Type B pancreatic cell (in vitro differentiated cells): ENCODE data around the gene MYLK3. TPM values are rescaled to one million over a fixed set of nuclear protein-coding genes. Genes with fewer than 3 reads are reported as not detected.

ENCODE experiments used
- DNase-seq: peaks from one replicate; pipeline ENCODE4 v3.0.0; 2021; ENCODE audit warnings: mixed read lengths; ENCODE audit not compliant: unreplicated experiment; ENCODE audit errors: extremely low spot score
- H3K27ac Mint-ChIP-seq: 2 replicates; pipeline ENCODE4 v1.8.0; 2021; ENCODE audit warnings: mild to moderate bottlenecking, mixed read lengths
- H3K27me3 Mint-ChIP-seq: 2 replicates; pipeline ENCODE4 v1.8.0; 2021; ENCODE audit warnings: mixed read lengths
- H3K36me3 Mint-ChIP-seq: 2 replicates; pipeline ENCODE4 v1.8.0; 2021; ENCODE audit warnings: mixed read lengths
- H3K4me1 Mint-ChIP-seq: one replicate; pipeline ENCODE4 v1.8.0; 2021; ENCODE audit warnings: mixed read lengths; ENCODE audit not compliant: unreplicated experiment
- H3K4me3 Mint-ChIP-seq: 2 replicates; pipeline ENCODE4 v1.8.0; 2021; ENCODE audit warnings: mild to moderate bottlenecking, mixed read lengths
- H3K9me3 Mint-ChIP-seq: 2 replicates; pipeline ENCODE4 v1.8.0; 2021; ENCODE audit warnings: mixed read lengths
- CTCF ChIP-seq: fragments of 200-600 bp; sonication (generic); conservative IDR thresholded peaks from 2 replicates; pipeline ENCODE4 v1.5.0; 2021; ENCODE audit warnings: antibody characterized with exemption, mild to moderate bottlenecking
- total RNA-seq: library from RNA; stranded (reverse); gene quantifications from 2 replicates; pipeline ENCODE4 v1.2.1, GENCODE V29; 2021; ENCODE audit warnings: low replicate concordance

MYLK3 gene
- total RNA-seq, 1 donor from 2014 or later = 0.82 TPM

GRCh38 chr16:46768809-46769208, 20.7 kb upstream of the MYLK3 start:
- H3K27me3 Mint-ChIP-seq = no peaks in the 10 kb centered on the region
- DNase-seq = no peak
- H3K4me1 Mint-ChIP-seq = no peaks in the 10 kb centered on the region
- no peak overlapping the region for H3K4me3 Mint-ChIP-seq
- TF ChIP-seq CTCF = no peak
- H3K27ac Mint-ChIP-seq = no peak overlapping the region
- no peaks in the 10 kb centered on the region for H3K9me3 Mint-ChIP-seq
- H3K36me3 Mint-ChIP-seq = no peaks in the 10 kb centered on the region

- peaks cover 10% of the 10 kb centered on the region for H3K4me1 Mint-ChIP-seq
- H3K9me3 Mint-ChIP-seq = no peaks in the 10 kb centered on the region
- no peaks in the 10 kb centered on the region for H3K36me3 Mint-ChIP-seq
- no peak overlapping the region for H3K4me3 Mint-ChIP-seq
- H3K27me3 Mint-ChIP-seq = no peaks in the 10 kb centered on the region
- H3K27ac Mint-ChIP-seq = no peak overlapping the region
- no peak for TF ChIP-seq CTCF
- no peak for DNase-seq
Observed at GRCh38 chr16:46765050-46765449, 16.9 kb upstream of the MYLK3 start.

- Mint-ChIP-seq H3K27ac (peak overlapping the region; percentile 23), H3K9me3 (no peaks in the 10 kb centered on the region), H3K36me3 (no peaks in the 10 kb centered on the region), H3K4me1 (peaks cover 10% of the 10 kb centered on the region), H3K4me3 (no peak overlapping the region), H3K27me3 (peaks cover 9% of the 10 kb centered on the region)
- no peak for TF ChIP-seq CTCF
- DNase-seq = no peak
Observed at GRCh38 chr16:46763147-46763546, 15.0 kb upstream of the MYLK3 start.

GRCh38 chr16:46762583-46762982, 14.4 kb upstream of the MYLK3 start:
- DNase-seq = no peak
- peaks cover 10% of the 10 kb centered on the region for H3K4me1 Mint-ChIP-seq
- no peak for TF ChIP-seq CTCF
- H3K36me3 Mint-ChIP-seq = no peaks in the 10 kb centered on the region
- H3K27ac Mint-ChIP-seq = no peak overlapping the region
- no peak overlapping the region for H3K4me3 Mint-ChIP-seq
- H3K9me3 Mint-ChIP-seq = no peaks in the 10 kb centered on the region
- H3K27me3 Mint-ChIP-seq = peaks cover 9% of the 10 kb centered on the region

GRCh38 chr16:46759309-46759708, 11.2 kb upstream of the MYLK3 start:
- H3K9me3 Mint-ChIP-seq = no peaks in the 10 kb centered on the region
- H3K27me3 Mint-ChIP-seq = peaks cover 9% of the 10 kb centered on the region
- peaks cover 10% of the 10 kb centered on the region for H3K4me1 Mint-ChIP-seq
- no peak overlapping the region for H3K27ac Mint-ChIP-seq
- no peak for DNase-seq
- TF ChIP-seq CTCF = no peak
- no peaks in the 10 kb centered on the region for H3K36me3 Mint-ChIP-seq
- no peak overlapping the region for H3K4me3 Mint-ChIP-seq

- H3K4me3 Mint-ChIP-seq = no peak overlapping the region
- no peak for TF ChIP-seq CTCF
- H3K27me3 Mint-ChIP-seq = peaks cover 9% of the 10 kb centered on the region
- DNase-seq = no peak
- H3K27ac Mint-ChIP-seq = no peak overlapping the region
- H3K4me1 Mint-ChIP-seq = peaks cover 2% of the 10 kb centered on the region
- no peaks in the 10 kb centered on the region for H3K36me3 Mint-ChIP-seq
- no peaks in the 10 kb centered on the region for H3K9me3 Mint-ChIP-seq
Observed at GRCh38 chr16:46757339-46758050, 9.4 kb upstream of the MYLK3 start.
